K562 (cell line): Measurements from ENCODE around the gene AK2.

Experiments
- FOXK1 ChIP-seq: sonication (generic); formaldehyde crosslinking; IDR thresholded peaks from 2 replicates; pipeline ENCODE4 v1.8.0; 2022; ENCODE audit warnings: missing genetic modification reagents, mild to moderate bottlenecking, borderline replicate concordance
- NR2C2 ChIP-seq, 2 experiments: fragments of 200-800 bp in 1 of 2; sonication (Bioruptor generic) in 1 of 2; sonication (generic) in 1 of 2; formaldehyde crosslinking in 1 of 2; IDR thresholded peaks; 2 replicates each; pipeline versions ENCODE4 v1.6.1 to v1.8.0; 2016 to 2022; ENCODE audit warnings: mild to moderate bottlenecking in 1 of 2, missing compliant biosample characterization in 1 of 2, missing genetic modification characterization in 1 of 2, missing genetic modification reagents in 1 of 2
- NRF1 ChIP-seq, 2 experiments: fragments of 450-650 bp; IDR thresholded peaks in 1 of 2; conservative IDR thresholded peaks in 1 of 2; 2 replicates each; pipeline ENCODE4 v1.6.1; 2014; ENCODE audit warnings: mild to moderate bottlenecking in 2 of 2
- POLR2A ChIP-seq: fragments of 450-650 bp; conservative IDR thresholded peaks from 2 replicates; pipeline ENCODE4 v1.6.1; 2016
- SMC3 ChIP-seq: conservative IDR thresholded peaks from 2 replicates; pipeline ENCODE4 v1.6.1; 2011; ENCODE audit warnings: low read depth, low read length, improper control_type of control experiment; ENCODE audit not compliant: insufficient read depth
- ZKSCAN8 ChIP-seq: fragments of 200-800 bp; sonication (Bioruptor generic); IDR thresholded peaks from 2 replicates; pipeline ENCODE4 v1.6.1; 2016; ENCODE audit warnings: missing genetic modification characterization, missing compliant biosample characterization
- ZNF785 ChIP-seq: fragments of 250-450 bp; sonication (Bioruptor Pico); IDR thresholded peaks from 2 replicates; pipeline ENCODE4 v1.4.0; 2020; ENCODE audit warnings: mild to moderate bottlenecking
- TF ChIP-seq, protein P1 (sequence below): fragments of 450-650 bp; formaldehyde crosslinking; IDR thresholded peaks from 2 replicates; pipeline ENCODE4 v1.4.0; 2020; ENCODE audit warnings: mild to moderate bottlenecking

DNA sequence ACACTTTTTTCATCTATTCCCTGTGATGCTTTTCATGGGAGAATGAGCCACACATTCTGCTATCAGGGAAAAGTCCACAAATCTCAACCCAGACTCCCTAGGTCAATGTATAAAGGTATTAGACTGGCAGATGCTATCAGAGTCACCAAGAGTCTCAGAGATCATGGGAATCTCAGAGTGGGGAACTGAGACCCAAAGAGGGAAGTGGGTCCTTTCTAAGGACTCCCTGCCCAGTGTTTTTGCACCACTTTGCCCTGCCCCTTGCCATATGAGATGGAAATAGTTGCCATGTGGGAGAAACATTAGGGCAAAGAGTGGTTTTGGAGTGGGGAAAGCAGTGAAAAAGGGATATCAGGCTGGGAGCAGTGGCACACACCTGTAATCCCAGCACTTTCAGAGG, 25.2 kb upstream of the AK2 start:
- no peak for TF ChIP-seq NR2C2 (CRISPR knock-in tag; IDR thresholded peaks at IDR 0.05)
- no peak for TF ChIP-seq NR2C2 (tag; IDR thresholded peaks at IDR 0.05)
- TF ChIP-seq FOXK1 (CRISPR knock-in tag), result no peak
- TF ChIP-seq ZNF785 (CRISPR knock-in tag), result no peak
- no peak for TF ChIP-seq POLR2A
- TF ChIP-seq ZKSCAN8 (CRISPR knock-in tag), result no peak
- TF ChIP-seq, protein P1, sequence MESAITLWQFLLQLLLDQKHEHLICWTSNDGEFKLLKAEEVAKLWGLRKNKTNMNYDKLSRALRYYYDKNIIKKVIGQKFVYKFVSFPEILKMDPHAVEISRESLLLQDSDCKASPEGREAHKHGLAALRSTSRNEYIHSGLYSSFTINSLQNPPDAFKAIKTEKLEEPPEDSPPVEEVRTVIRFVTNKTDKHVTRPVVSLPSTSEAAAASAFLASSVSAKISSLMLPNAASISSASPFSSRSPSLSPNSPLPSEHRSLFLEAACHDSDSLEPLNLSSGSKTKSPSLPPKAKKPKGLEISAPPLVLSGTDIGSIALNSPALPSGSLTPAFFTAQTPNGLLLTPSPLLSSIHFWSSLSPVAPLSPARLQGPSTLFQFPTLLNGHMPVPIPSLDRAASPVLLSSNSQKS (CRISPR knock-in tag), result no peak
- TF ChIP-seq NRF1 (conservative IDR thresholded peaks at IDR 0.05 in 1 of 2, IDR thresholded peaks at IDR 0.05 in 1 of 2), result no peak
- TF ChIP-seq SMC3, result no peak
